Keratinocyte (primary cell): ENCODE results near the gene SP7. TPM values are rescaled to one million over a fixed set of nuclear protein-coding genes. Genes with fewer than 3 reads are reported as not detected.

Source experiments
- DNase-seq: peaks from one replicate; pipeline ENCODE4 v3.0.0-alpha.2; 2011; ENCODE audit warnings: low read depth, missing footprints, low spot score
- FAIRE-seq: peaks from 2 replicates; lab custom pipeline; 2011; peaks lifted over from hg19 to GRCh38; lab: Jason Lieb, UNC
- H2AFZ ChIP-seq: 2 replicates; pipeline ENCODE4 v1.6.0; 2012; ENCODE audit warnings: low read length, control low read depth, inconsistent platforms; ENCODE audit not compliant: control insufficient read depth
- H3K27ac ChIP-seq: 2 replicates; pipeline ENCODE4 v1.5.1; 2011; ENCODE audit warnings: low read length; ENCODE audit not compliant: control insufficient read depth, insufficient read depth
- H3K27me3 ChIP-seq: 3 replicates; pipeline ENCODE4 v1.6.0; 2011; ENCODE audit warnings: low read length; ENCODE audit not compliant: control insufficient read depth, insufficient read depth; ENCODE audit errors: extremely low read depth
- H3K36me3 ChIP-seq, 2 experiments: 2 replicates in 1 of 2; 3 replicates in 1 of 2; pipeline ENCODE4 v1.5.1; 2011; ENCODE audit warnings: low read length in 2 of 2, mild to moderate bottlenecking in 1 of 2; ENCODE audit not compliant: control insufficient read depth in 2 of 2, insufficient read depth in 2 of 2; ENCODE audit errors: extremely low read depth in 1 of 2
- H3K4me1 ChIP-seq: 3 replicates; pipeline ENCODE4 v1.5.1; 2011; ENCODE audit warnings: low read length; ENCODE audit not compliant: control insufficient read depth, insufficient read depth; ENCODE audit errors: extremely low read depth
- H3K4me2 ChIP-seq: 3 replicates; pipeline ENCODE4 v1.6.0; 2011; ENCODE audit warnings: low read depth, low read length; ENCODE audit not compliant: control insufficient read depth, insufficient read depth; ENCODE audit errors: extremely low read depth
- H3K4me3 ChIP-seq, 3 experiments: fragments of 200-600 bp in 1 of 3; sonication (generic) in 1 of 3; 2 replicates in 2 of 3; 3 replicates in 1 of 3; pipeline ENCODE4 v1.5.1; 2011 to 2016; ENCODE audit warnings: low read length in 3 of 3, mild to moderate bottlenecking in 3 of 3, control low read depth in 2 of 3, inconsistent platforms in 1 of 3, low read depth in 1 of 3, mixed read lengths in 1 of 3, mixed run types in 1 of 3, moderate library complexity in 1 of 3; ENCODE audit not compliant: control insufficient read depth in 2 of 3, insufficient read depth in 2 of 3; ENCODE audit errors: extremely low read depth in 1 of 3
- H3K79me2 ChIP-seq: 2 replicates; pipeline ENCODE4 v1.6.0; 2012; ENCODE audit warnings: low read length; ENCODE audit not compliant: control insufficient read depth, insufficient read depth
- H3K9ac ChIP-seq: 3 replicates; pipeline ENCODE4 v1.6.0; 2011; ENCODE audit warnings: low read length; ENCODE audit not compliant: control insufficient read depth, insufficient read depth; ENCODE audit errors: extremely low read depth
- H3K9me1 ChIP-seq: 3 replicates; pipeline ENCODE4 v1.6.0; 2011; ENCODE audit warnings: low read length; ENCODE audit not compliant: control insufficient read depth, insufficient read depth; ENCODE audit errors: extremely low read depth
- H3K9me3 ChIP-seq: 2 replicates; pipeline ENCODE4 v1.5.1; 2012; ENCODE audit warnings: low read depth, low read length; ENCODE audit not compliant: control insufficient read depth
- H4K20me1 ChIP-seq: 3 replicates; pipeline ENCODE4 v1.6.0; 2011; ENCODE audit warnings: low read length; ENCODE audit not compliant: control insufficient read depth, insufficient read depth; ENCODE audit errors: extremely low read depth
- CTCF ChIP-seq, 3 experiments: IDR thresholded peaks in 1 of 3; conservative IDR thresholded peaks in 1 of 3; optimal IDR thresholded peaks in 1 of 3; 2 replicates in 2 of 3; 3 replicates in 1 of 3; pipeline versions ENCODE3 to v1.5.1; 2011; ENCODE audit warnings: low read length in 3 of 3, mild to moderate bottlenecking in 3 of 3, moderate library complexity in 2 of 3, control low read depth in 1 of 3, inconsistent platforms in 1 of 3; ENCODE audit not compliant: insufficient read depth in 2 of 3; ENCODE audit errors: extremely low read depth in 1 of 3
- EZH2 ChIP-seq: IDR thresholded peaks from one replicate; pipeline ENCODE4 v1.6.1; 2012; ENCODE audit warnings: inconsistent platforms, mild to moderate bottlenecking, low read length, moderate library complexity
- dilution Hi-C: fragments of 300-500 bp; cut with MboI; formaldehyde crosslinking; loops from one replicate; pipeline ENCODE4 v1.7.0; 2020; ENCODE audit warnings: low sequenced_read_pairs; ENCODE audit not compliant: extremely low pct_ligation_motif_present
- polyA plus RNA-seq, 5 experiments: library from polyadenylated mRNA; depleted of rRNA in 3 of 5; stranded (reverse) in 3 of 5; stranded (forward) in 1 of 5; unstranded in 1 of 5; fragments of >200 nt; gene quantifications; 1 replicate in 1 of 5; 2 replicates in 3 of 5; 3 replicates in 1 of 5; pipeline versions ENCODE4 v1.2.1 to v1.2.3, GENCODE V29; 2011 to 2012; ENCODE audit warnings: missing spikeins in 2 of 5, low read depth in 1 of 5, low replicate concordance in 1 of 5

The SP7 gene
- polyA plus RNA-seq, 1 donor (not counting 4 experiments of a cell fraction or from before 2014, with no cell fraction given) = not detected

GRCh38 chr12:53306826-53307225 is 29.3 kb downstream of the SP7 start:
- DNase-seq (no peak), FAIRE-seq (no peak)
- TF ChIP-seq CTCF (optimal IDR thresholded peaks at IDR 0.05 in 1 of 3, IDR thresholded peaks at IDR 0.05 in 1 of 3, conservative IDR thresholded peaks at IDR 0.05 in 1 of 3; ENCODE audit: extremely low read depth in 1 of 3, insufficient read depth in 2 of 3, low read length in 3 of 3) (no peak), EZH2 (no peak)
- H3K4me1 ChIP-seq = no peaks in the 10 kb centered on the region
- peaks cover 2% of the 10 kb centered on the region for H3K9me1 ChIP-seq
- peaks cover 30 to 50% of the 10 kb centered on the region in 2 experiments for H3K36me3 ChIP-seq
- no peak overlapping the region for H2AFZ ChIP-seq
- no peak overlapping the region for H3K9ac ChIP-seq
- H3K4me2 ChIP-seq = no peak overlapping the region
- H4K20me1 ChIP-seq = no peaks in the 10 kb centered on the region
- no peak overlapping the region for H3K27ac ChIP-seq
- no peaks in the 10 kb centered on the region for H3K9me3 ChIP-seq
- peaks cover 7% of the 10 kb centered on the region for H3K79me2 ChIP-seq
- H3K4me3 ChIP-seq = no peak overlapping the region
- no peaks in the 10 kb centered on the region for H3K27me3 ChIP-seq
- dilution Hi-C loops = no loop called here

- Histone ChIP-seq H3K9me1 (peaks cover 2% of the 10 kb centered on the region), H3K79me2 (peaks cover 19% of the 10 kb centered on the region), H3K9ac (no peak overlapping the region), H3K4me2 (no peak overlapping the region), H3K4me3 (no peak overlapping the region), H3K27ac (no peak overlapping the region), H2AFZ (no peak overlapping the region), H3K27me3 (no peaks in the 10 kb centered on the region), H4K20me1 (no peaks in the 10 kb centered on the region), H3K9me3 (no peaks in the 10 kb centered on the region), H3K36me3 (peaks cover 24 to 43% of the 10 kb centered on the region in 2 experiments), H3K4me1 (peaks cover 16% of the 10 kb centered on the region)
- dilution Hi-C loops = no loop called here
- TF ChIP-seq CTCF (optimal IDR thresholded peaks at IDR 0.05 in 1 of 3, IDR thresholded peaks at IDR 0.05 in 1 of 3, conservative IDR thresholded peaks at IDR 0.05 in 1 of 3; ENCODE audit: extremely low read depth in 1 of 3, insufficient read depth in 2 of 3, low read length in 3 of 3) = no peak
- no peak for TF ChIP-seq EZH2
- DNase-seq (no peak), FAIRE-seq (no peak)
These were observed 33.3 kb downstream of the SP7 start for GRCh38 chr12:53302903-53303302.
